Colonic mucosa (tissue), 4 donors: Measurements from ENCODE around the gene PADI1. TPM values are rescaled to one million over a fixed set of nuclear protein-coding genes. Genes with fewer than 3 reads are reported as not detected.

Experiments
- DNase-seq: peaks from one replicate; pipeline ENCODE4 v3.0.0-alpha.2; 2020
- H3K27ac ChIP-seq: fragments of 200-600 bp; one replicate; pipeline ENCODE4 v1.8.0; 2021
- H3K27me3 ChIP-seq: fragments of 200-600 bp; one replicate; pipeline ENCODE4 v1.8.0; 2021
- H3K36me3 ChIP-seq: fragments of 200-600 bp; one replicate; pipeline ENCODE4 v1.8.0; 2021
- H3K4me1 ChIP-seq: fragments of 200-600 bp; one replicate; pipeline ENCODE4 v1.8.0; 2021; ENCODE audit warnings: mild to moderate bottlenecking
- H3K4me3 ChIP-seq: fragments of 200-600 bp; one replicate; pipeline ENCODE4 v1.8.0; 2021
- H3K9ac ChIP-seq, 2 donors: one replicate each; pipeline ENCODE4 v1.7.0; 2013; ENCODE audit warnings: control low read depth in 2 of 2, low read depth in 2 of 2, low read length in 2 of 2
- H3K9me3 ChIP-seq: fragments of 200-600 bp; one replicate; pipeline ENCODE4 v1.8.0; 2021
- CTCF ChIP-seq: fragments of 200-600 bp; IDR thresholded peaks from one replicate; pipeline ENCODE4 v1.8.0; 2022; ENCODE audit warnings: antibody characterized with exemption, mild to moderate bottlenecking
- intact Hi-C: fragments of 100-400 bp; cut with DNase I; formaldehyde crosslinking; loops from one replicate; pipeline ENCODE4 v1.14.1; 2022
- total RNA-seq, 2 donors: library from RNA; stranded (reverse); fragmentation: NEBNext Ultra II Directional in 1 of 2; extraction: Animal tissue kit (Norgen Biotek cat#: 25700) in 1 of 2; gene quantifications; one replicate each; pipeline ENCODE4 v1.2.1, GENCODE V29; 2021
- donor health status: healthy.
- donor health status: DM: no; HTN: no; CAD: no.
- donor health status: DM: no; HTN: no; CAD: no.

The PADI1 gene
- total RNA-seq, 2 donors from 2014 or later: 0.47 to 0.50 TPM

- intact Hi-C loops: loop anchor here (5.0 kb wide), 1 partner anchor 87 kb away; no protein-coding TSS in a partner anchor
- TF ChIP-seq CTCF: no peak
These were observed 19.5 kb downstream of the PADI1 start for GRCh38 chr1:17224434-17224833.

GRCh38 chr1:17225140-17225539 is 20.2 kb downstream of the PADI1 start:
- Histone ChIP-seq H3K27me3 (no peaks in the 10 kb centered on the region), H3K9ac (no peak overlapping the region), H3K27ac (no peak overlapping the region), H3K4me1 (peaks cover 8% of the 10 kb centered on the region), H3K36me3 (no peaks in the 10 kb centered on the region), H3K9me3 (no peaks in the 10 kb centered on the region), H3K4me3 (no peak overlapping the region)
- DNase-seq: no peak
- intact Hi-C loops: no loop called here
- TF ChIP-seq CTCF: no peak

More at GRCh38 chr1:17224434-17224833, 19.5 kb downstream of the PADI1 start:
- peaks cover 4% of the 10 kb centered on the region for H3K4me1 ChIP-seq
- no peak overlapping the region for H3K9ac ChIP-seq
- H3K9me3 ChIP-seq: no peaks in the 10 kb centered on the region
- no peak for DNase-seq
- no peaks in the 10 kb centered on the region for H3K27me3 ChIP-seq
- no peaks in the 10 kb centered on the region for H3K36me3 ChIP-seq
- H3K4me3 ChIP-seq: no peak overlapping the region
- H3K27ac ChIP-seq: no peak overlapping the region

- no peak for DNase-seq
- Histone ChIP-seq H3K9me3 (no peaks in the 10 kb centered on the region), H3K4me3 (no peak overlapping the region), H3K27ac (peak overlapping the region; percentile 37), H3K9ac (no peak overlapping the region), H3K27me3 (no peaks in the 10 kb centered on the region), H3K4me1 (peaks cover 13% of the 10 kb centered on the region), H3K36me3 (no peaks in the 10 kb centered on the region)
- TF ChIP-seq CTCF: no peak
- intact Hi-C loops: no loop called here
These were observed 22.5 kb downstream of the PADI1 start for GRCh38 chr1:17227358-17227915.

- no peaks in the 10 kb centered on the region for H3K36me3 ChIP-seq
- intact Hi-C loops: no loop called here
- no peaks in the 10 kb centered on the region for H3K9me3 ChIP-seq
- H3K4me1 ChIP-seq: peaks cover 17% of the 10 kb centered on the region
- no peak for TF ChIP-seq CTCF
- H3K27me3 ChIP-seq: no peaks in the 10 kb centered on the region
- H3K27ac ChIP-seq: no peak overlapping the region
- H3K4me3 ChIP-seq: no peak overlapping the region
- DNase-seq: no peak
- H3K9ac ChIP-seq: peak overlapping the region in 1 of 2 donors; percentile 48
These were observed 23.7 kb downstream of the PADI1 start for GRCh38 chr1:17228619-17229018.

- peak; percentile 80 for DNase-seq
- Histone ChIP-seq H3K9me3 (no peaks in the 10 kb centered on the region), H3K4me1 (peaks cover 20% of the 10 kb centered on the region), H3K27me3 (no peaks in the 10 kb centered on the region), H3K9ac (peak overlapping the region in 1 of 2 donors; percentile 48), H3K36me3 (no peaks in the 10 kb centered on the region), H3K27ac (peak overlapping the region; percentile 5), H3K4me3 (no peak overlapping the region)
- no peak for TF ChIP-seq CTCF
- intact Hi-C loops: no loop called here
These were observed 24.5 kb downstream of the PADI1 start for GRCh38 chr1:17229379-17229778.
